ENCODE measurements around the gene NCAN. TPM values are rescaled to one million over a fixed set of nuclear protein-coding genes. Genes with fewer than 3 reads are reported as not detected.
A peak's percentile ranks its signal among the peaks of the same experiment; 100 is the strongest.

Gene NCAN
- total and polyA plus RNA-seq, 2 of the 8 experiments (the other 6 are each of a cell fraction or from before 2014, with no cell fraction given), result 2.7 TPM

GRCh38 chr19:19169236-19170052 is 42.3 kb upstream of the NCAN start:
- Histone ChIP-seq H3K4me2 (ENCODE audit: insufficient read depth in 1 of 2, low read depth in 2 of 2, low read length in 2 of 2) (peak overlapping the region; percentile 70 to 81), H2BK15ac (ENCODE audit: low read length) (no peak overlapping the region), H2AFZ (ENCODE audit: low read length) (no peak overlapping the region), H3K23me2 (ENCODE audit: low read depth, low read length) (peaks cover 7% of the 10 kb centered on the region; the same call in 1 of the 2 replicates), H3K79me2 (ENCODE audit: control insufficient read depth in 1 of 2, insufficient read depth in 2 of 2, low read length in 2 of 2) (no peaks in the 10 kb centered on the region), H4K8ac (ENCODE audit: extremely low read depth, insufficient read depth, low read length) (no peak overlapping the region), H3K4ac (replicated peaks; ENCODE audit: insufficient read length, low read depth, low read length) (no peak overlapping the region), H2BK120ac (replicated peaks; ENCODE audit: low read depth, low read length) (no peak overlapping the region), H4K20me1 (replicated peaks in 1 of 2; ENCODE audit: control insufficient read depth in 1 of 2, insufficient read depth in 2 of 2, low read length in 2 of 2) (peaks cover 0 to 8% of the 10 kb centered on the region in 2 experiments), H3K36me3 (ENCODE audit: control insufficient read depth in 2 of 4, insufficient read depth in 4 of 4, low read length in 3 of 4) (no peaks in the 10 kb centered on the region; a peak in 1 of 8 replicates), H2AK5ac (ENCODE audit: low read depth, low read length) (peak overlapping the region; percentile 14), H3K4me1 (replicated peaks in 1 of 4; ENCODE audit: control insufficient read depth in 3 of 4, insufficient read depth in 4 of 4, low read length in 3 of 4) (peaks cover 0 to 23% (median 11%) of the 10 kb centered on the region in 4 experiments; a peak in 6 of 7 replicates), H3K79me1 (ENCODE audit: low read depth, low read length) (no peaks in the 10 kb centered on the region), H3K56ac (replicated peaks; ENCODE audit: insufficient read length, low read depth, low read length) (no peak overlapping the region), H4K91ac (replicated peaks; ENCODE audit: insufficient read length, low read length) (no peak overlapping the region), H2BK12ac (ENCODE audit: low read depth, low read length) (no peak overlapping the region), H2BK5ac (ENCODE audit: low read depth, low read length) (no peak overlapping the region), H3K14ac (ENCODE audit: insufficient read length) (no peak overlapping the region), H3K9me3 (ENCODE audit: insufficient read depth in 2 of 2, low read depth in 1 of 2, low read length in 1 of 2) (no peaks in the 10 kb centered on the region), H3K27ac (ENCODE audit: low read depth, low read length) (no peak overlapping the region), H3K4me3 (ENCODE audit: extremely low read depth in 1 of 4, insufficient read depth in 2 of 4, low read depth in 3 of 4, low read length in 4 of 4) (peak overlapping the region; percentile 15 to 59 (median 26); a peak in 6 of 8 replicates), H3K9ac (replicated peaks in 1 of 4; ENCODE audit: extremely low read depth in 1 of 4, low read depth in 3 of 4, low read length in 3 of 4) (peak overlapping the region in 1 of 4 experiments; percentile 26; a peak in 1 of 7 replicates), H3K27me3 (replicated peaks in 1 of 4; ENCODE audit: control insufficient read depth in 3 of 4, extremely low read depth in 1 of 4, insufficient read depth in 3 of 4, low read length in 3 of 4) (peaks cover 2 to 16% (median 11%) of the 10 kb centered on the region in 4 experiments), H3K18ac (ENCODE audit: extremely low read depth, low read length) (no peak overlapping the region), H4K5ac (ENCODE audit: insufficient read length, low read depth, low read length) (no peak overlapping the region), H3K23ac (ENCODE audit: insufficient read length) (no peak overlapping the region), H2BK20ac (ENCODE audit: low read length) (no peak overlapping the region)
- no peak for DNase-seq (ENCODE audit: low read depth in 1 of 2, low spot score in 2 of 2)
- FAIRE-seq, result no peak
- 73% methylated on average over 9 of the region's 9 CpGs; no CpG with 5 or more reads in 1 of the 2 experiments for WGBS, 2 experiments (ENCODE audit: extremely low coverage in 1 of 2, insufficient coverage in 1 of 2, insufficient read length in 1 of 2, insufficient replicate concordance in 2 of 2, low coverage in 1 of 2, low lambda C conversion rate in 2 of 2, missing lambda C conversion rate in 1 of 2)
- ChIA-PET POLR2A (ENCODE audit: partially characterized antibody) (interaction anchor here (0.9 to 11.8 kb wide), 5 partner anchors 11 to 29 kb away, joined by 4 to 133 read pairs (median 6); no protein-coding TSS in a partner anchor), CTCF (ENCODE audit: partially characterized antibody) (interaction anchor here (0.7 to 2.9 kb wide), 7 partner anchors 10 to 118 kb away, joined by 3 to 9 read pairs (median 4); no protein-coding TSS in a partner anchor)
- TF ChIP-seq RNF2 (IDR thresholded peaks at IDR 0.05; ENCODE audit: borderline replicate concordance, low read depth, low read length, missing control alignments, poor library complexity, severe bottlenecking) (no peak), TBP (IDR thresholded peaks at IDR 0.05; ENCODE audit: low read depth, low read length) (no peak), POLR2A (IDR thresholded peaks at IDR 0.05; ENCODE audit: control extremely low read depth in 1 of 2, low read depth in 2 of 2, low read length in 2 of 2) (no peak), ATF2 (IDR thresholded peaks at IDR 0.05; ENCODE audit: low read length) (no peak), PHF8 (conservative IDR thresholded peaks at IDR 0.05; ENCODE audit: low read depth, low read length) (no peak), JUN (IDR thresholded peaks at IDR 0.05; ENCODE audit: low read depth, low read length) (no peak)
